BJ (cell line): Measurements from ENCODE around the gene PRKCH. TPM values are rescaled to one million over a fixed set of nuclear protein-coding genes. Genes with fewer than 3 reads are reported as not detected.
A peak's percentile ranks its signal among the peaks of the same experiment; 100 is the strongest.
"Not testable (repeated sequence)": the region's sequence is repeated elsewhere in the genome, so short reads cannot be mapped to it uniquely, and the experiment has no call there.

ENCODE experiments used
- CTCF ChIA-PET: fragments of 350-600 bp; formaldehyde crosslinking; extraction: SDS; loops from one replicate; lab custom pipeline; 2021; ENCODE audit warnings: antibody characterized with exemption, inconsistent platforms; lab: Yijun Ruan, JAX
- POLR2A ChIA-PET: fragments of 300-600 bp; sonication (Branson Sonifier 250); formaldehyde crosslinking; extraction: SDS; loops from one replicate; lab custom pipeline; 2021; ENCODE audit warnings: antibody characterized with exemption; lab: Charles Lee
- DNase-seq: peaks from one replicate; pipeline ENCODE4 v3.0.0-alpha.2; 2011; ENCODE audit warnings: low read depth
- H3K27me3 ChIP-seq: 2 replicates; pipeline ENCODE4 v1.6.0; 2011; ENCODE audit warnings: low read length; ENCODE audit not compliant: control insufficient read depth, insufficient read depth
- H3K36me3 ChIP-seq: 2 replicates; pipeline ENCODE4 v1.5.1; 2011; ENCODE audit warnings: low read length; ENCODE audit not compliant: control insufficient read depth, insufficient read depth
- H3K4me3 ChIP-seq: 2 replicates; pipeline ENCODE4 v1.5.1; 2011; ENCODE audit warnings: low read depth, mild to moderate bottlenecking, control low read depth, low read length
- CTCF ChIP-seq: IDR thresholded peaks from 2 replicates; pipeline ENCODE4 v1.5.1; 2011; ENCODE audit warnings: low read depth, mild to moderate bottlenecking, control low read depth, inconsistent platforms, low read length, moderate library complexity; ENCODE audit not compliant: insufficient read depth
- polyA plus RNA-seq: library from polyadenylated mRNA; depleted of rRNA; stranded (reverse); fragments of >200 nt; gene quantifications from 2 replicates; pipeline ENCODE4 v1.2.3, GENCODE V29; 2011

The PRKCH gene
- polyA plus RNA-seq, 1 experiment, result 2.0 TPM

GRCh38 chr14:61463664-61464285 lies 142.4 kb downstream of the PRKCH start:
- Histone ChIP-seq H3K36me3 (no peaks in the 10 kb centered on the region), H3K27me3 (no peaks in the 10 kb centered on the region), H3K4me3 (no peak overlapping the region)
- POLR2A ChIA-PET, result no interaction called here
- DNase-seq, result no peak
- no peak for TF ChIP-seq CTCF
- CTCF ChIA-PET, result interaction anchor here (6.6 kb wide), 1 partner anchor 374 kb away, joined by 78 read pairs; no protein-coding TSS in a partner anchor

- H3K36me3 ChIP-seq, POLR2A ChIA-PET, H3K27me3 ChIP-seq, DNase-seq, H3K4me3 ChIP-seq: not testable (repeated sequence)
- CTCF ChIA-PET, result interaction anchor here (6.6 kb wide), 1 partner anchor 373 kb away, joined by 78 read pairs; no protein-coding TSS in a partner anchor
Measured at GRCh38 chr14:61464539-61465320, 143.4 kb downstream of the PRKCH start.

DNA sequence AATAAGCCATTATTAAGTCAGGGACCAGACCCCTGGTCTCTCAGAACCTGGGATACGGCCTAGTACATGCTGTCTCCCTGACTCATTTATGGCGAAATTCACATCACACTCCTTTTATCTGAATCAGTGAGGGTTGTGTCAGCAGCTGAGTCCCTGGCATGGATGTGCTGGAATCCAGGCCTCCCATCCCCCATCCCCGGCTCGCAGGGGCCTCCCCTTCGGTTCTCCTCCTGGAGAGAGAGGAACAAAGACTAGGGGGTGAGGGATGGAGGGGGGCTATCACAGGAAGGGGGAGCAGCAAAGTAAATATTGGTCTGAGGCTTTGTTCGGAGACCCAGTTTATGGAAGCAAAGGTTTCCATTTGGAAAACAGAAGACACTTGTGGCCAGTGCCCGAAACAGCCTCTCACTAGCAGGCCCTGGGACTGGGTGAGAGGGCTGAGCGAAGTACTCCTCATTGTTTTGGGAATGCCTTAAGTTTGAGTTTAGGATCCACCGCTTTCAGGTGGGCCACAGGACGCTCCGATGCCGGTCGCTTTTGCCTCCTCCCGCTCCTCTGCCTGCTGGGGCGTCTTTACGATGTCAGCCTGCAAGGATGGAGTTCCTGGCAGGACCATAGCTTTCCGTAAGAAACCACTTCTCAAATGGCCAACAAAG lies 145.0 kb downstream of the PRKCH start:
- ChIA-PET POLR2A (interaction anchor here (0.9 kb wide), 1 partner anchor 87 kb away, joined by 3 read pairs; no protein-coding TSS in a partner anchor), CTCF (interaction anchor here (1.2 to 1.6 kb wide), 3 partner anchors 116 to 372 kb away, joined by 3 to 5 read pairs (median 3); no protein-coding TSS in a partner anchor)
- no peak overlapping the region for H3K4me3 ChIP-seq
- TF ChIP-seq CTCF, result no peak
- H3K27me3 ChIP-seq, result no peaks in the 10 kb centered on the region
- no peaks in the 10 kb centered on the region for H3K36me3 ChIP-seq
- DNase-seq, result peak; percentile 74

- TF ChIP-seq CTCF, result no peak
- no peak overlapping the region for H3K4me3 ChIP-seq
- H3K27me3 ChIP-seq, result no peaks in the 10 kb centered on the region
- H3K36me3 ChIP-seq, result no peaks in the 10 kb centered on the region
- ChIA-PET CTCF (interaction anchor here (1.6 kb wide), 1 partner anchor 371 kb away, joined by 5 read pairs; no protein-coding TSS in a partner anchor), POLR2A (no interaction called here)
- no peak for DNase-seq
Measured at GRCh38 chr14:61466905-61467280, 145.5 kb downstream of the PRKCH start.

DNA sequence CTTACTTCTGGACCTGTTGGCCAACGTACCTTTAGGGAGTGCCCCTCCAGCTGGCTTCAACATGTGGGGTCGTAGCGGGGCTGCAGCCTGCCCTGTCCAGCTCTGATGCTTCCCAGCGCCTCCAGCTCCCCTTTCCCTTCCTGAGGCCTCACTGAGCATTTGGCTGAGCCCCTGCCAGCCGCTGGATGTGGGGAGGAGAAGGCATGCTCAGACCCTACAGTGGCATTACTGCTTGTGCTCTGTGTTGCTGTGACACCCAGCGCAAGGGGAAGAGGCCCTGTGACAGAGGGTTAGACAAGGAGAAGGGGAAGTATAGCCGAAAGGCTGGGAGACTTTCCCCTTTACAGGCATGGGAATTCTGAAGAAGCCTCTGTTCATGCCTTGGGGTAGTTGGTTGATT lies 145.9 kb downstream of the PRKCH start:
- ChIA-PET CTCF (no interaction called here), POLR2A (no interaction called here)
- Histone ChIP-seq H3K27me3 (no peaks in the 10 kb centered on the region), H3K36me3 (no peaks in the 10 kb centered on the region), H3K4me3 (no peak overlapping the region)
- DNase-seq, result no peak
- no peak for TF ChIP-seq CTCF
